ENCODE data around the gene LRMDA. TPM values are rescaled to one million over a fixed set of nuclear protein-coding genes. Genes with fewer than 3 reads are reported as not detected.

Gene LRMDA
- total RNA-seq, 1 donor from 2014 or later: 4.5 TPM

DNA sequence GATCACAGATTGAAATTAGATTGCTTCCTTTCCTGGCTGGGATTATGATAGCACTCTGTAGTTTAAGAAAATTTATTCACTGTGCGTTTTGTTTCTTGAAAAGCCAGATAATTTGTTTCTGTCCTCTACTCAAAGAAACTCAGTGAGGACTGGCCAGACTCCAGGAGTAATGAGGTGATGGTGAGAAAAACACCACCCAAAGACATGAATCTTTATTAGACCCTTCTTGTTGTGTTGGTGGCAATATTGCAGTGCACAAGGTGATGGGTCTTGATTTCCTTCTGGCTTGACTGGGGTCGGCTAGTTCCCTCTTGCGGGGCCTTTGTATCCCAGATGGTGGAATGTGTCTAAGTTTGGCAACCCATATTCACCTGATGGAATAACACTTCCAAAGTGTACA, 756.8 kb downstream of the LRMDA start:
- intact Hi-C loops (cut with DNase I): no loop called here
- no peak for DNase-seq (ENCODE audit: low spot score)

DNA sequence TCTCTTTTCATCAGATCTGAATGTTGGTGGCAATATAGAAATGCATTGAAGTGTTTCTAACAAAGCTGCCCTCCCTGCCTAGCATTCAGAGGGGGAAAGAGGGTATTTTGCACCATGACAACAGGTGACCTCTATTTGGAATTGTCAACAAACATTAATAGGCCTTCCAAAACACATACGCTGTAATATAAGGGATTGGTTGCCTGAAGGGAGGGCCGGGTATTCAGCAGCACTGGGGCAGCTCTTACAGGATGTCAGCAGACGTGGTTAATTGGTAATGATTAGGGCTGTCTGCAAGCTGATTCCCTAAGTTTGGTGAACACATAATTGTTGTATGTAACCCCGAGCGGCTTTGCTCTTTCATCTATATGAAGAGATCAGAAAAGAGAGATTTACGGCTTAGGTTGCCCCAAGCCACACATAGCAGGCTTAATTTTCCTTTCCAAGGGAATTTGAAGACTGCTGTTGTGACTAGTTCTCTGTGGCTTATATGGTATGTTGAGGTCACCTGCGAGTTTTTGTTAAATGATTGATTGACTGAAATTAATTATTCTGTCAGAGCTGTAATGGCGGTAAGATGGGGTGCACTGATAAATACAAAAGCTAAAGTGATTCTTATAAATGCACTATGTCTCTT, 759.3 kb downstream of the LRMDA start:
- intact Hi-C loops (cut with DNase I): no loop called here
- DNase-seq (ENCODE audit: low spot score): no peak

DNA sequence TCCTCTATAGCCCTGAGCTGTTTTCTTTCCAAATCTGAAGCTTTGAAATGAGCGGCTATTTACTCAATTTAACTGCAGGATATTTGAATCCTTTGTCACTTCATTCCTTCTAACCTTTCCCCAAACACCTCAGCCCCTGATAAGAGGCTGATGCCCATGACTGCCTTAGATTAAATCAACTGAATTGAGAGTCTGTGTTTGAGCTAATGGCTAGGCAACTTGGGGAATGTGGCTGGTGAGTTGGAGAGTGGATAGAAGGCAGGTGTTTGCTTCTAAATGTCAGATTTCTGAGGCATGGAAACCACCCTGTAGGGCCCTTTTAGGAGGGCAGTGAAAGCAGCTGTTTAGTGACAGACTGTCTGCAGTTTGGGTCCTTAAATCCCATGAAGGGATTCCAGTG, 759.9 kb downstream of the LRMDA start:
- intact Hi-C loops (cut with DNase I): no loop called here
- DNase-seq (ENCODE audit: low spot score): no peak

DNA sequence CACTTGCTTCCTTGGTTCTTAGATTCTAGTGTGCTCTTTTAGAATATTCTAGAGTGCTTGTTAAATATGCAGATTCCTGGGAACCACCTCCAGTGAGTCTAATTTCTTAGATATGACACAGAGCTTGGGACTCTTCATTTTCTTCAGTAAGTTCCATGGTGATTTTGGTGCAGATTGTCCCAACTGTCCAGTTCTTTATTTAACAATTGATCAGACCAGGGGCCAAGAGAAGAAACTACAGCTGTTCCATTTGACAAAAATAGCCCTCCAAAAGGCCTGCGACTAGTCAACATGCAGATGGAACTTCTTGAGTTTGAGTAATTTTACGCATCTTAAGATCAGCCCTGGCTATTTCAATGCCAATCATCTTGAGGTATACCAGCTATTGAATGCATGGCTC, 760.7 kb downstream of the LRMDA start:
- DNase-seq (ENCODE audit: low spot score): no peak
- intact Hi-C loops (cut with DNase I): no loop called here

DNA sequence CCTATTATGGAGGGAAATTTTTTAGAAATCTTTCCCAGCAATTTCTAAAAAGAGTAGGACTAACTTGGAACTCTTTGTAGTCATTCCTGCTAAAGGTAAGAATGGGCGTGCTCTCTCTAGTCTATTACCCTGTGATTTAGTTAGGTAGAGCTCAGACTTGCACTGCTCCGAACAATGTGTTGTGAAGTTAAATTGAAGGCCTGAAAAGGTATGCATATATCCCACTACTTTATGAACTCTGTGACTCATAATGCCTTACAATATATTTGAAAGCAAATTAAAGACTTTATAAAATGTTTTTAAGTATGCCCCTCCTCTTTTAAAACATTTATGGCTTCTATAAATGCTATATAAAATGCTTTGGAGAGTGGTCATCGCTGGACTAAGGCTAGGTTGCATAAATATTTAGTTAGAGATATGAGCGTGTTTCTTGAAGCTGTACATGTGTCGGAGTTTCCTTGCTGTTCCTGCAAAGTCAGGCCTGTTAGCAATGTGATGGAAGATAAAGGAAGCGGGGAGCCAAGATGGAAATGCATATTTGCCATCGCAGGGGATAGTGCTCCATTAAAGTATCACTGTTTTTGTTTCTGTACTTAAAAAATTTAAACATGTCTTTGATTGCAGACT, 761.4 kb downstream of the LRMDA start:
- DNase-seq (ENCODE audit: low spot score): no peak
- intact Hi-C loops (cut with DNase I): no loop called here

DNA sequence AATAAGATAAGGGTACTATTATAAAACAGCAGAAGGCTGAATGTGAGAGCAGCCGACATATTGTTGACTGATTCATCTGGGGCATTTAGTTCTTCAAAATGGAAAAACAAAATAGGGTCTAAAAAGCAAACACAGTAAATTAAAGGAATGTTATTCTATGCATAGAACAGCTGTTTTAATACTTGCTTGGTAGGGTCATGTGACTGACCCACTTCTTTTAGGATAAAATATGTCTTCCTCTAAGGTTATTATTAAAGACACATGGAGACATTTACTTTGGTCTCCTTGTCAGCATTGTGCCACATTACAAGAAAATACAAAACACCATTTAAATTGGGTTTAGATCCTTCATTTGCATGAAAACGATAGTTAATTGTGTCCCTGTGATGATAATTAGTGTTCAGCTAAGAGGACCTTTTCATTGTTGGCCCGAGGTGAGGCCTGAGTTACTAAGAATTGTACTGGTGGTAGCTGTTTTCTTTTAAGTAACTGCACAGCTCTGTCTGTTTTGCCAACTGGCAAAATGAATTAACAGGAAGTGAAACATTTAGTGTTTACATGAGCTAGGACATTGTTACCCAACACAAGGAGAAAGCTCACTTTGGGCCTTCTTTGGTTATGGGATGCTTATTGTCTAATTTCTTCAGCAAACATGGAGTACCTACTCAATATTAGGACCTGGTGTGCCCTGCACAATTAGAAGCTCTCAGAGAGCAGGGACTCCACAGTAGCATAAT, 764.4 kb downstream of the LRMDA start:
- intact Hi-C loops (cut with DNase I): no loop called here

DNA sequence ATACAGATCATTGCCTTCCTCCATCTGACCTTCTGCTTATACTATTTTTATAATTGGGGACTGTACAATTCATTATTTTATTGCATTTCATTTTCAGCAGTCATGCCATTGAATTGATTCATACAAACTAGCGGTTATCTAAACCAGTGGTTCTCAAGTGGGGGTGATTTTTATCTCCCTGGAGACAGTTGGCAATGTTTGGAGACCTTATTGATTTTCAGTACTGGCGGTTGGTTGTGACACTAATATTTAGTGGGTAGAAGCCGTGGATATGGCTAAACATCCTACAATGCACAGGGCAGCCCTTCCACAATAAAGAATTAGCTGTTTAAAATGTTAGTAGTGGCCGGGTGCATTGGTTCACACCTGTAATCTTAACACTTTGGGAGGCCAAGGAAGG, 765.9 kb downstream of the LRMDA start:
- no peak for DNase-seq (ENCODE audit: low spot score)
- intact Hi-C loops (cut with DNase I): no loop called here

More for the DNA sequence above, 764.4 kb downstream of the LRMDA start:
- DNase-seq (ENCODE audit: low spot score): no peak

DNA sequence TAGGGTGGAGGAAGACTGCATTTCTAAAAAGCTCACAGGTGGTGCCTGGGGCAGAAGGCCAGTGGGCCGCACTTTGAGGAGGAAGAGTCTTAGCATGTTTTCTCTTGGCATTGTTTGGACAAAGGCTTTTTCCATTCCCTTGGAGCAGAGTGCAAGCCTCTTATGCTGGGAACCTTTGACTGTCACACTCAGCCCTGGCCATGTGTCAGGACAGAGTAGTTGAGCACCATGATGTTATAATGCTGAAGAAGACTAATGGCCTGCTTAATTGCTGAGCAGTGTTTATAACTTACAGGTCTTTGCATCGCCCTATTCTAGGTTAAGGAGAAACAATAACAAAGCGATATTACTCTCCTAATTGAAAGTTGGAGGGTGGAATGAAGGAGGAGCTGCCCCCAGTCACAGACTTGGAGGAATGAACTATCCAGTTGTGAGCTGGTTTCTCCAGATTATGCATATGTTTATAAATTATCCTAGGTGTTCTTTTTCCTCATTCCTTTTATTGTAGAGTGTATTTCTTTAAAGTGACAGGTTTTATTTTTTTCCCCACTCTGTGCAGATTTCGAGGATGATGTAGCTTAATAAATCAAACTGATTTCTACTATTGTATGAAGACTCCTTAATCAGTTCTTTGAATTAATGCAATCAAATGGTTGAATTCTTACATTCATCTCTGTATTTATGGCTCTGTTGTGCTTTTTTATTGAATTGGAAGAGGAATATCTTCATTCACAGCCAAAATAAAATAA, 767.0 kb downstream of the LRMDA start:
- intact Hi-C loops (cut with DNase I): no loop called here
- DNase-seq (ENCODE audit: low spot score): no peak

DNA sequence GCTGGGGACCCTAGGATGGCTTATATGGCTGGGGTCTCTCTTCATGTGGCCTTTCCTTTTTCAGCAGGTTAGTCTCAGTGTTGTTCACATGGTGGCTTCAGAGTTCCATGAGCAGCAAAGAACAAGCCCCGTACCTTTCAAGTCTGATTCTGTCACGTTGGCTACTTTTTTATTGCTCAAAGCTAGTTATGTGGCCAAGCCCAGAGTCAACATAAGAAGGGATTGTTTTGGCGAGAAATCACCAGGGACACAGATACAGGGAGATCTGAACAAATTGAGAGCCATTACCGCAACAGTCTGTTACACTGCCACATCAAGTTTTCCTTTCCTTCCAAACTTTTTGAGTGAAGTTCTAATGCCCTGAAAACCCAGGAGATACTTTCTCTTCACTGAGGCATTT, 770.5 kb downstream of the LRMDA start:
- intact Hi-C loops (cut with DNase I): no loop called here
- DNase-seq (ENCODE audit: low spot score): no peak

DNA sequence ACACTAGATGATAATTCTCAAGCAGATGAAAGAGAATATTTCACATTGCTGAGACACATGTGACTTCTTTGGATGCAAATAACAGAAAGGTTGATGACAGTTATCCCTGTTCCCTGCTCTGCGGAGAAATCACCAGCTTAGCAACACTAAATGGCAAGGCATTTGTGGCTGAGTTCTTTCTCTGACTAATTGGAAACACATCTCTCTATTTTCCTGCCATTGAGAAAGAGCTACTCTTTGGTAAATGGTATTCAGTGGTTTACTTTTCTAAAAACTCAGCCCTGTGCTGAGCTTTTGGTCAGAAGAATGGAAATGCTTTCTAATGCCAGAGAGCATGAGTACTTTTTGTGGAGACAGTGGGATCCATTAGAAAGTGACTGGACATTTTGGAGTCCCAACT, 771.4 kb downstream of the LRMDA start:
- intact Hi-C loops (cut with DNase I): no loop called here
- no peak for DNase-seq (ENCODE audit: low spot score)

DNA sequence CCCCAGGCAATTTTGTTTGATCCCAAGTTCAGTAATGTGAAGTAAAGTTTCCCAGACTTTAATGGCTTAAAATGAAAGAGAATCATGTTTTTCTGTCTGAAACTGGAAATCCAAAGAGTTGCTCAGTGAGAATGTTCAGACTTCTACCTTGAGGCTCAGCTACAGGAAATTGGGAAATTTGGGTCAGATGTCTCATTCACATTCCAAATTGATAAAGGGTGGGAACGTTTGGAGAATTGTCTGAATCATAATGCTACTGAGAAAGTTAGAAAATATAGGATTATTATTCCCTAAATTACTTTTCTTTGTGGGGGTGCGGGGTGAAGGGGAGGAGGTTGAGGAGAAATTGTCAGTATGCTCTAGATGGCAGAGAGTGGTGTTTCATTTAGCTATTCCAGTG, 773.9 kb downstream of the LRMDA start:
- DNase-seq (ENCODE audit: low spot score): no peak
- intact Hi-C loops (cut with DNase I): no loop called here

DNA sequence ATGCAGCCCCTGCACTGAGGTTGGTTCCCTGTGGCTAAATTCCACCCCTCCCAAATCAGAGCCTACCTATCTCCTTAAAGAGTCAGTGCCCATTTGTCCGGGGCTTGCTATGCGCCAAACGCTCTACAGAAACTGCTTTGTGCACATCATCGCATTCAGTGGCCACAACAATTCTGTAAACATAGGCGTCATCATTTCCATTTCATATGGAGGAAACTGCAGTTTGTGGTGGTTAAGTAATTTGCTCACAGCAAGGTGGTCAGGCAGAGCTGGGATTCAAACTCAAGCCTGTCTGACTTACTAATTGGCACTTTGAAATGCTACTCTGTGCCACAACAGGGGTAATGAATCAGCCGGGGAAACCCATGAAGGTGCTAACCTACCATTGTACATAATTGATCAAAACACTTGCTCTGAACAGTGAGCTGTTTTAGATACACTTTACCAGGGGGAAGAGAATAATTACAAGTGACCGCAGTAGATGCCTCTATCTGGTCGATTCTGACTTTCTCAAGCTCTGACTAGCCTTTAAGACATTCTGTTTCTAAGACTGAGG, 775.5 kb downstream of the LRMDA start:
- intact Hi-C loops (cut with DNase I): no loop called here
- DNase-seq (ENCODE audit: low spot score): no peak

DNA sequence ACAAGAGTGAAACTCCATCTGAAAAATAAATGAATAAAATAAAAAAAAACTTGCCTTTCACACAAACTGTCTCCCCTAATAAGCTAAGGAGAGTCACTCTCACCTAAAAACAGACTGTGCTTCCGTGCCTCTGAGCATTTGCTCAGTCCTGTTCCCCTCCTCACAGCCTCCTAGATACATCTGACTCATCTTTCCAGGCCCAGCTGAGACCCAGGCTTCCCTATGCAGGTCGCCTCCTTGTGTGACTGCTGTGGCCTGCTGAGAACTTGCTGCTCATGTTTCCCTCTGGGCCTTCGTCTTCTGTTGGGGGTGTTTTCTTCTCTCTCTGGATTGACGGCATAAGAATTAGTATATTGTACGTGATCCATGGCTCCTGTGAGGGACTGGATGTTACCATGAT, 777.7 kb downstream of the LRMDA start:
- no peak for DNase-seq (ENCODE audit: low spot score)
- intact Hi-C loops (cut with DNase I): no loop called here

DNA sequence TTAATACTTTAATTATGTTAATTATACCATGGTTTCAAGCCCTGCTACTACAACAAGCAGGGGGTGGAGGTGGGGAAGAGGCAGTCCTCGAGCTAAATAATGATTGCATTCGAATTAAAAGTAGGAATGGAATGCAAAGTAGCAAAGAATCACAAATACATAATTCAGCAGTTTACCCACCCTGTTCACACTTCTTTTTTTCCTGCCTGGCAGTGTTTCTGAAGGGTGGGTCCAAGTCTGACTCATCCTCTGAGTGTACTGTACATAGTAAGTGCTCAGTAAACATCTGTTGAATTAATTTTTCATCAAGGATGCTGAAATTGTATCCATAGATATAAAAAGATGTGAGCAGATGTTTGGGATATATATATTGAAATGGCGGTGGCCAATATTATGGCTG, 778.8 kb downstream of the LRMDA start:
- no peak for DNase-seq (ENCODE audit: low spot score)
- intact Hi-C loops (cut with DNase I): no loop called here

DNA sequence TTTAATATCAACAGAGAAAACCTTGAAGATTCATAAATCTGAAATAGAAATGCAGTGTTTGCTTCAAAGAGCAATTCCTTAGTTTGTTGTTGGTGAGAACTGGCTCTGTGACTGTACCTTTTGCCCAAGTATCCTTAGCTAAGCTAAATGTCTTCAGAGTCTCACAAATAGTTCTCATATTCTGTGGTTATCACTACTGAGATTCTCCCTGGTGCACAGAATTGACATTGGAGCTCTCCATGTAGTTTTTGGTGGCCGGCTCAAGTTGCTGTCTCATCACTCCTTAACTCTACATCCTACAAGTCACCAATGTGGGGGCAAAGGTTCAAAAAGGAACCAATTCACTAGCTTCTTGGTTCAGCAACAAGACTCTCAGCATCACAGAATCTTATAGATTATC, 780.3 kb downstream of the LRMDA start:
- no peak for DNase-seq (ENCODE audit: low spot score)
- intact Hi-C loops (cut with DNase I): no loop called here

DNA sequence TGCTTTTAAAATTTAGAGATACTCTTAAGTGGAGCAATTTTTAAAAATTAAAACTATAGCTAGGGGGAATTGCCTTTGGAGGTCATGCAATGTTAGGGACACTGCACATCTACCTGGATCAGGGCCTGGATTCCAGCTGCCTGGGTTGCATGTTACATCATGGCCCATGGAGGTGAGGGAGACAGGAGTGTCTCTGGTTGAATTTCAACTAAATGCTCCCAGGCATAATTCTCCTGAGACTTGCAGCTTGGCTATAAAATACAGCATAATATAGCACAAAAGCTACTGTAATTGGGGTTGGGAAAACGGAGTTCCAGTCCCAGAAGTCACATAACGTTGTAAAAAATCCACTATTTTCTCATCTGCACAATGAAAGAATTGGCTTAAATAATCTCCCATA, 782.5 kb downstream of the LRMDA start:
- DNase-seq (ENCODE audit: low spot score): no peak
- intact Hi-C loops (cut with DNase I): no loop called here

DNA sequence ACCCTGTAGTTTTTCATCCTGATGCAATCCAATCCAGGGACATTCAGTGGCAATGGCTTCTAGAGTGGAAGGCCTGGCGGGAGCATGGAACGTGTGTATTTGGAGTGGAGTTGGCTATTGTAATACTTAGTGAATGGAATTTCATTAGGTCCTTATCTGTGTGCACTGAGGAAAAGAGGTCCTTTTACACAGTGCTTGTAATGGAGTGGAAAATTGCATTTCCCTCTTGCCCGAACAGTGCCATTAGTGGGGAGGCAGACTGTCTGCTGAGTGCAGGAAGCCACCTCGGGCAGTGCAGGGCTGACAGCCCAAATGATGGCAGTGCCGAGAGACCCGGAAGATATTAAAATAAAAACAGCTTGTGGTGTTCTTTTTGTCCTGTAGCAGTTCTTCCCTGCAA, 786.6 kb downstream of the LRMDA start:
- intact Hi-C loops (cut with DNase I): no loop called here
- DNase-seq (ENCODE audit: low spot score): no peak

DNA sequence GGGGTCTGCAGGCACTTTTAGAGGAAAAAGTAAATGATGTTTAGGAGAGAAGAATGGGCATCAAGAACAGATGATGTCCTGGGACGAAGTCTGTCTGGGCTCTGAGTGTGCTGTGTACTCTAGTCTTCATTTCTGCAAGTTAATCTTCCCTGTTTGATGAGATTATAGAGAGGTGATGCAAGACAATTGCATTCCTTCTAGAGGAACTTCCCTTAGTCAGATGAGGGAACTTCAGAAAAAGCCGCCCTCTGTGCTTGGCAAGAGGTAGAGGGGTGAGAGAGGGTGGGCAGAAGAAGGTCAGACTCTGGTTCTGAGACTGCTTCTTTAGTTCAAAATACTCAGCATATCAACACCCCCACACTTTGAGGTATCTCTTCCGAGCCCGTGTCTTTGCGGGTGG, 797.9 kb downstream of the LRMDA start:
- intact Hi-C loops (cut with DNase I): no loop called here

DNA sequence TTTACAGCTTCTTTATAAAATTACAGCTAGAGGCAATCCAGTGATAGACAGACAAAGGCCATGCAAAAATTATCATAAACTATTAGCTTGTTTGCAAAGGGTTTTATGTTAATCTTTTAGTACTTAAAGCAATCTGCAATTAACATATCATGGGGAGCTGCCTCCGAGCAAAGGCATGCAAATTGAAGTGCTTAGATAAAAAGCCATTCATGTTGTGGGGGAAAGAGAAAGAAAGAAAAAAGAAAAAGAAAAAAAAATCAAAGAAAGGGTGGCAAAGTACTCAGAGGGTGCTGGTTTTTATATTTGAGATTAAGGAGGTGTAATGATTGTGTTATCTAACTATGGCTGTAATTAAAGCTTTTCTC, 799.5 kb downstream of the LRMDA start:
- DNase-seq (ENCODE audit: low spot score): no peak
- intact Hi-C loops (cut with DNase I): no loop called here

More for the DNA sequence above, 797.9 kb downstream of the LRMDA start:
- DNase-seq (ENCODE audit: low spot score): no peak

DNA sequence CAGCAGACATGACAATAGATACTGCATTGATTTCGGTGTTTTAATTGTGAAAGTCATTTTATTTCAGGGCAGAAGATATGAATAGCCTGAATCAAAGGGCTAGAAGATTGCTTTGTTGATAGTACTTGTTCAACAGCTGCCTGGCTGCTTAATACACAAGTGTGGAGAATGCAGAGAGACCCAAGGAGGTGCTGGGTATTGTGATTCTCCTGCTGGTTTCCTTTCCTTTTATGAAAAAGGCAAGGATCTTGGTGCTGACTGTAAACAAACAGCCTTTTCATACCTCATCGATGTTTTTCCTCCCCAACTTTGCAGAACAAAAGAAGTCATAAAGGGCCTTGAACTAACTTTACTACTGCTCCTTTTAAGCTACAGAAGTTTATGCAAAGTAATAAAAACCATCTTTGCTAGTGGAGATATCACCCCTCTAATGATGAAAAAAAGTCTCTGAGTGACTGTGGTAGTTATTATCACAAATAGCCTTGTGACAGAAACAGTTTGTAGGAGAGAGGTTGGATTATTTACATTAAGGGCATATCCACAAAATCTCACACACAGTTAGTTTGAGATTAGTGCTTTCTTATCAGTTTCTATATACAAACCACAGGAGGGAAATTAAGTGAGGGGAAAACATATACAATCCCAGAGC, 800.0 kb downstream of the LRMDA start:
- DNase-seq (ENCODE audit: low spot score): no peak
- intact Hi-C loops (cut with DNase I): no loop called here
